ENCODE measurements around the gene ATRIP. TPM values are rescaled to one million over a fixed set of nuclear protein-coding genes. Genes with fewer than 3 reads are reported as not detected.

Gene ATRIP
- total RNA-seq, 1 experiment from 2014 or later = 11.9 TPM

- Histone ChIP-seq H3K36me3 (ENCODE audit: control insufficient read depth, insufficient read depth, low read length) (no peaks in the 10 kb centered on the region; the same call in 1 of the 2 replicates), H3K4me3 (ENCODE audit: low read depth in 2 of 2, low read length in 2 of 2) (no peak overlapping the region), H3K27ac (ENCODE audit: low read length) (no peak overlapping the region), H3K27me3 (ENCODE audit: control insufficient read depth, insufficient read depth, low read length) (no peaks in the 10 kb centered on the region), H3K9me3 (ENCODE audit: control insufficient read depth, insufficient read depth, low read depth, low read length) (no peaks in the 10 kb centered on the region), H3K4me1 (ENCODE audit: control insufficient read depth, insufficient read depth, low read length) (no peaks in the 10 kb centered on the region; the same call in 1 of the 2 replicates)
- no TSS peak for BruUV-seq (replicated peaks)
- CTCF ChIA-PET = interaction anchor here (1.5 to 2.5 kb wide), 5 partner anchors 11 to 241 kb away, joined by 7 to 98 read pairs (median 26); partner anchors contain the start of gene ATRIP
- DNase-seq (ENCODE audit: low read depth, low spot score) = no peak
- no peak for TF ChIP-seq SIN3A (IDR thresholded peaks at IDR 0.05; ENCODE audit: borderline replicate concordance, insufficient read depth, low read depth, low read length)
- TF ChIP-seq TCF7L2 (IDR thresholded peaks at IDR 0.05; ENCODE audit: low read depth, low read length) = no peak
- no peak for TF ChIP-seq REST (IDR thresholded peaks at IDR 0.05; ENCODE audit: insufficient read depth in 1 of 2, low read depth in 2 of 2, low read length in 1 of 2)
- no peak for TF ChIP-seq POLR2AphosphoS5 (IDR thresholded peaks at IDR 0.05; ENCODE audit: low read depth, low read length)
- TF ChIP-seq CTCF (IDR thresholded peaks at IDR 0.05) = no peak
- POLR2A ChIA-PET = no interaction called here
- in situ Hi-C loops (cut with HindIII; ENCODE audit: low pct_unique_long_range_greater_than_20kb, low sequenced_read_pairs) (no loop called here), intact Hi-C loops (cut with micrococcal nuclease; ENCODE audit: unreplicated experiment) (loop anchor here (5.0 kb wide), 2 partner anchors 33 to 163 kb away; no protein-coding TSS in a partner anchor)
- ATAC-seq = no peak
Measured at GRCh38 chr3:48435223-48435595, 11.3 kb upstream of the ATRIP start.

GRCh38 chr3:48435774-48436476 lies 10.6 kb upstream of the ATRIP start:
- Histone ChIP-seq H3K4me1 (ENCODE audit: control insufficient read depth, insufficient read depth, low read length) (no peaks in the 10 kb centered on the region), H3K27me3 (ENCODE audit: control insufficient read depth, insufficient read depth, low read length) (no peaks in the 10 kb centered on the region), H3K36me3 (ENCODE audit: control insufficient read depth, insufficient read depth, low read length) (peaks cover 4% of the 10 kb centered on the region; the same call in 1 of the 2 replicates), H3K4me3 (ENCODE audit: low read depth in 2 of 2, low read length in 2 of 2) (no peak overlapping the region), H3K9me3 (ENCODE audit: control insufficient read depth, insufficient read depth, low read depth, low read length) (no peaks in the 10 kb centered on the region), H3K27ac (ENCODE audit: low read length) (no peak overlapping the region)
- ChIA-PET CTCF (interaction anchor here (0.6 to 2.5 kb wide), 29 partner anchors 9 to 251 kb away, joined by 3 to 98 read pairs (median 4); partner anchors contain the start of genes ATRIP, CDC25A, PFKFB4 and ZNF589), POLR2A (interaction anchor here (0.5 to 0.6 kb wide), 4 partner anchors 35 to 253 kb away, joined by 3 to 11 read pairs (median 3); no protein-coding TSS in a partner anchor)
- TF ChIP-seq POLR2AphosphoS5 (IDR thresholded peaks at IDR 0.05; ENCODE audit: low read depth, low read length) = no peak
- peak; percentile 98 for TF ChIP-seq CTCF (IDR thresholded peaks at IDR 0.05)
- intact Hi-C loops (cut with micrococcal nuclease; ENCODE audit: unreplicated experiment) = loop anchor here (5.0 kb wide), 2 partner anchors 34 to 164 kb away; no protein-coding TSS in a partner anchor
- DNase-seq (ENCODE audit: low read depth, low spot score) (peak; percentile 66), ATAC-seq (peak; percentile 69)
- in situ Hi-C loops (cut with HindIII; ENCODE audit: low pct_unique_long_range_greater_than_20kb, low sequenced_read_pairs) = no loop called here
- BruUV-seq (replicated peaks) = no TSS peak

Data from Panc1 (cell line).